Left ventricle myocardium inferior (tissue), 1 donor: ENCODE results near the gene TMEM109. TPM values are rescaled to one million over a fixed set of nuclear protein-coding genes. Genes with fewer than 3 reads are reported as not detected.

Experiments
- DNase-seq: peaks from one replicate; pipeline ENCODE4 v3.0.0-alpha.2; 2020
- H3K27ac ChIP-seq: fragments of 200-600 bp; replicated peaks from 2 replicates; pipeline ENCODE4 v1.8.0; 2021
- H3K27me3 ChIP-seq: fragments of 200-600 bp; 2 replicates; pipeline ENCODE4 v1.8.0; 2021; ENCODE audit warnings: low read depth
- H3K36me3 ChIP-seq: fragments of 200-600 bp; 2 replicates; pipeline ENCODE4 v1.8.0; 2021
- H3K4me1 ChIP-seq: fragments of 200-600 bp; 2 replicates; pipeline ENCODE4 v1.8.0; 2021
- H3K4me3 ChIP-seq: fragments of 200-600 bp; 2 replicates; pipeline ENCODE4 v1.8.0; 2021; ENCODE audit warnings: mild to moderate bottlenecking, moderate library complexity
- H3K9me3 ChIP-seq: fragments of 200-600 bp; replicated peaks from 2 replicates; pipeline ENCODE4 v1.8.0; 2021
- intact Hi-C: fragments of 100-400 bp; cut with micrococcal nuclease; formaldehyde crosslinking; loops from one replicate; pipeline ENCODE4 v1.11.0; 2022
- total RNA-seq: library from RNA; stranded (reverse); fragmentation: NEBNext Ultra II Directional; extraction: Animal tissue kit (Norgen Biotek cat#: 25700); gene quantifications from one replicate; pipeline ENCODE4 v1.2.1, GENCODE V29; 2021
- TF ChIP-seq, protein P1 (sequence below): fragments of 200-600 bp; IDR thresholded peaks from 2 replicates; pipeline ENCODE4 v1.8.0; 2021; ENCODE audit warnings: antibody characterized with exemption, mild to moderate bottlenecking, borderline replicate concordance
- donor health status: DM: no; HTN: yes; CAD: no; lungs with severe emphysema.

Gene TMEM109
- total RNA-seq, 1 donor from 2014 or later, result 86.7 TPM

DNA sequence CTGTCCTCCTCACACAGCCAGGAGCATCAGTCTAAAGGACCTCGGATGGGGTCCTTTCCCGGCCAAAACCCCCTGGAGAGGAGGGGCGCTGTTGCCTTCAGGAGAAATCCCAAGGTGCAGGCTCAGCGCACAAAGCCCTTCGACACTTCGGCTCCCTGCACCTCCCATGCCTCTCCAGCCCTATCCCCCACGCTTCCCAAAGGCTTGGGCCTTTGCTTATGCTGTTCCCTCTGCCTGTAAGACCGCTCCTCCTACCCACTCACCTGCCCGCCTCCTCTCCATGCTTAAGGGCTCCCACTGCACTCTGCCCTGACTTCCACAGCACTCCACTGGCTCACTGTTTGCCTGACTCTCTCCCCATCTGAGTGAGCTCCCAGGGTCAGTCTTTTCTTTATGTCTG lies 24.5 kb downstream of the TMEM109 start:
- H3K27me3 ChIP-seq, result no peaks in the 10 kb centered on the region
- intact Hi-C loops, result no loop called here
- peaks cover 59% of the 10 kb centered on the region for H3K4me1 ChIP-seq
- peaks cover 42% of the 10 kb centered on the region for H3K36me3 ChIP-seq
- no peak overlapping the region for H3K4me3 ChIP-seq
- TF ChIP-seq, protein P1, sequence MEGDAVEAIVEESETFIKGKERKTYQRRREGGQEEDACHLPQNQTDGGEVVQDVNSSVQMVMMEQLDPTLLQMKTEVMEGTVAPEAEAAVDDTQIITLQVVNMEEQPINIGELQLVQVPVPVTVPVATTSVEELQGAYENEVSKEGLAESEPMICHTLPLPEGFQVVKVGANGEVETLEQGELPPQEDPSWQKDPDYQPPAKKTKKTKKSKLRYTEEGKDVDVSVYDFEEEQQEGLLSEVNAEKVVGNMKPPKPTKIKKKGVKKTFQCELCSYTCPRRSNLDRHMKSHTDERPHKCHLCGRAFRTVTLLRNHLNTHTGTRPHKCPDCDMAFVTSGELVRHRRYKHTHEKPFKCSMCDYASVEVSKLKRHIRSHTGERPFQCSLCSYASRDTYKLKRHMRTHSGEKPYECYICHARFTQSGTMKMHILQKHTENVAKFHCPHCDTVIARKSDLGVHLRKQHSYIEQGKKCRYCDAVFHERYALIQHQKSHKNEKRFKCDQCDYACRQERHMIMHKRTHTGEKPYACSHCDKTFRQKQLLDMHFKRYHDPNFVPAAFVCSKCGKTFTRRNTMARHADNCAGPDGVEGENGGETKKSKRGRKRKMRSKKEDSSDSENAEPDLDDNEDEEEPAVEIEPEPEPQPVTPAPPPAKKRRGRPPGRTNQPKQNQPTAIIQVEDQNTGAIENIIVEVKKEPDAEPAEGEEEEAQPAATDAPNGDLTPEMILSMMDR, result no peak
- no peak for DNase-seq
- no peak overlapping the region for H3K27ac ChIP-seq
- no peaks in the 10 kb centered on the region for H3K9me3 ChIP-seq

DNA sequence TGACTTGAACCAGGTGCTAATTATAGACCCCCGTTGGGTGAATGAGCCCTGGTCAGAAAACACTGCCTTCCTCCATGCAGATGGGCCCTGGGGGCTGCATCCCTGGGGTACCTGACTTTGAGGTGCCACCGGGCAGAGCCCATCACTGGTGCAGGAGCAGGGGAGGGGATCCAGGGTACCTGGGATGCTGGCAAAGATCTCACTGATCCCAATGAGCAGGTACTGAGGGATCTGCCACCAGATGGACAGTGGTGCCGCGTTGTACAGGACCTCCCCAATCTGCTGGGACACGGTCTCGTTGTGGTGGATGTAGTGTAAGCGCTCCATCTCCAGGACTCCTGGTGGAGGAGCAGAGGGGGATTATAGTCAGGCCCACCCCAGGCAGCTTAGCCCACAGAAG lies 25.3 kb downstream of the TMEM109 start:
- Histone ChIP-seq H3K27ac (no peak overlapping the region), H3K4me3 (no peak overlapping the region), H3K4me1 (peaks cover 61% of the 10 kb centered on the region), H3K27me3 (no peaks in the 10 kb centered on the region), H3K9me3 (no peaks in the 10 kb centered on the region), H3K36me3 (peaks cover 43% of the 10 kb centered on the region)
- intact Hi-C loops, result no loop called here
- TF ChIP-seq, protein P1, result no peak
- DNase-seq, result no peak

DNA sequence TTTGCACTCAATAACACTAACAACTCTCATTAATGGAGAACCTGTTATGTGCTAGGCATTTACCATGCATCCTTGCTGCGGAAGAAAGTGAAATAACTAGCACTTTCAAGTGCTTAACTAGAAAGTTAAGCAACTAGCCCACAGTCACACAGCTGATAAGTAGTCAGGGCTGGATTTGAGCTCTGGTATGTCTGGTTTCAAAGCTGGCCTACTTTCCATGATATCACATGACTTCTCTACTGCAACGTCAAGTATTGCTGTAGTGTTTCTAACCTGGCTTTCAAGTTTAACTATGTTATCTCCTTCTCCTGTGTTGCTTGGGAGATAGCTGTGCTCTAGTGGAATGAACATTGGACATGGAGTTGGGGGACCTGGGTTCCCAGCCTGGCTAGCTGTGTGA lies 25.9 kb downstream of the TMEM109 start:
- H3K4me1 ChIP-seq, result peaks cover 61% of the 10 kb centered on the region
- no peak overlapping the region for H3K27ac ChIP-seq
- no peaks in the 10 kb centered on the region for H3K9me3 ChIP-seq
- H3K4me3 ChIP-seq, result no peak overlapping the region
- TF ChIP-seq, protein P1, result no peak
- intact Hi-C loops, result no loop called here
- no peak for DNase-seq
- H3K27me3 ChIP-seq, result no peaks in the 10 kb centered on the region
- peaks cover 43% of the 10 kb centered on the region for H3K36me3 ChIP-seq

DNA sequence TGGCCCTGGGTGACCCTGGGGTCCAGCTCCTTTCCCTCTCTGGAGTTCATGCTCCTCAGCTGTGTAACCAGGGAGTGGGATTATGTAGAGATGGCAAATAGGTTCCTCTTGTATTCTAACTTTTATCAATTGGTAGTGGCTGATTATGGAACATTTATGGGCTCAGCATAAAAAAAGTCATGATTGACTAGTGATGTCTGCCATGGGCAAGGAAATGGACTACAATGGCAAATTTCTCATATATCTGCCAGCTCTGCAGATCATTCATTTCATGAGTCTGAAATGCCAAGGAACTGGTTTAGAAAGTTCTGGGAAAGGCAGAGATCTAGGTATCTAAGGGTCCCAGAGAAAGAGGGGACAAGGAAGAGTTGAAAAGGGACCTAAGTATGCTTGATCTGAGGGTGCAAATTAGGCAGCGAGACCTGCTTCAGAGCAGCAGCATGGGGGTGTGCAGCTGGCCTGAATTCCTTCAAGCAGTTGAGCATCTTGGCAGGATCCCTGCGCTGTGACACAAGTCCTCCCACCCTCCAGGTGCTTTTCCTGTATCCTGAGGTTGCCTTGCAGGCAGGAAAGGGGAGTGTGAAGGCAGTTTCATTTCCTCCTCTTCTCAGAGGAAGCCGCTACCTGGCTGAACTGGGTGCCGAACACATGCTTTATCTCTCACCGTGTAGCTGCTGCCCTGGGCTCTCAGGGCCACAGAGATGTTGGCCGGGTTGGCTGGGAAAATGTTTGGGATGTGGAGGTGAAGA lies 27.6 kb downstream of the TMEM109 start:
- intact Hi-C loops, result no loop called here
- H3K27ac ChIP-seq, result peak overlapping the region; percentile 36
- no peaks in the 10 kb centered on the region for H3K27me3 ChIP-seq
- H3K4me3 ChIP-seq, result no peak overlapping the region
- H3K36me3 ChIP-seq, result peaks cover 52% of the 10 kb centered on the region
- TF ChIP-seq, protein P1, result no peak
- peaks cover 51% of the 10 kb centered on the region for H3K4me1 ChIP-seq
- DNase-seq, result no peak
- H3K9me3 ChIP-seq, result no peaks in the 10 kb centered on the region

DNA sequence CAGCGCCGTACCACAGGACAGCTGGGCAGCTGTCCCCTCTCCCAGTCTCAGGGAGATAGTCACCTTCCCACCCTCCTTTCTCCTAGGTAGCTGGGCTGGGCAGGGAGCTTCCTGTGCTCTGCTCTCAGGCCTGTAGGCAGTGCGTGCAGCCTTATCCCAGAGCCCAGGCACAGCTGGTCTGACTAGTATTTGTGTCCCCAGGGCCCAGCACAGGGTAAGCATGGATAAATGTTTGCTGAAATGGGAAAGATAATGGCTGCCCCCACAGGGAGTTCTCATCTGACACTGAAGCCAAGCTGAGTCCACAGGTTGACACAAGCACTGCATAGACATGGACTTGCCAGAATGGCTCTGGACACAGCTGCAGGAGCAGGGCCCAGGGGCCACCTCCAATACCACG lies 28.3 kb downstream of the TMEM109 start:
- peaks cover 56% of the 10 kb centered on the region for H3K36me3 ChIP-seq
- DNase-seq, result no peak
- intact Hi-C loops, result no loop called here

More for the DNA sequence above, 28.3 kb downstream of the TMEM109 start:
- Histone ChIP-seq H3K4me1 (peaks cover 45% of the 10 kb centered on the region), H3K27me3 (no peaks in the 10 kb centered on the region), H3K27ac (peak overlapping the region; percentile 36), H3K4me3 (no peak overlapping the region), H3K9me3 (no peaks in the 10 kb centered on the region)
- TF ChIP-seq, protein P1, result no peak
